HepG2 (cell line): Measurements from ENCODE around the gene ZFHX3. TPM values are rescaled to one million over a fixed set of nuclear protein-coding genes. Genes with fewer than 3 reads are reported as not detected.

Experiments used
- AKNA ChIP-seq: sonication (generic); formaldehyde crosslinking; IDR thresholded peaks from 2 replicates; pipeline ENCODE4 v1.4.0; 2020; ENCODE audit warnings: missing genetic modification reagents, borderline replicate concordance
- HMGXB4 ChIP-seq, 2 experiments: sonication (generic) in 1 of 2; formaldehyde crosslinking in 1 of 2; IDR thresholded peaks; 2 replicates each; pipeline versions ENCODE4 v1.4.0 to v1.6.1; 2018 to 2020; ENCODE audit warnings: missing genetic modification reagents in 2 of 2, borderline replicate concordance in 1 of 2, low read depth in 1 of 2, mild to moderate bottlenecking in 1 of 2, missing biosample characterization in 1 of 2
- NR1H2 ChIP-seq: sonication (generic); formaldehyde crosslinking; IDR thresholded peaks from 2 replicates; pipeline ENCODE4 v1.8.1; 2022; ENCODE audit warnings: low read depth, missing genetic modification reagents, borderline replicate concordance
- TEAD3 ChIP-seq: optimal IDR thresholded peaks from 2 replicates; pipeline ENCODE3; 2016; ENCODE audit warnings: borderline replicate concordance
- ZNF12 ChIP-seq: sonication (generic); formaldehyde crosslinking; IDR thresholded peaks from 2 replicates; pipeline ENCODE4 v1.5.0; 2020; ENCODE audit warnings: missing genetic modification reagents
- ZNF124 ChIP-seq: sonication (generic); formaldehyde crosslinking; IDR thresholded peaks from 2 replicates; pipeline ENCODE4 v1.4.0; 2020; ENCODE audit warnings: missing genetic modification reagents
- ZNF335 ChIP-seq: sonication (generic); formaldehyde crosslinking; IDR thresholded peaks from 2 replicates; pipeline ENCODE4 v1.4.0; 2020; ENCODE audit warnings: missing genetic modification reagents
- polyA plus RNA-seq, 8 experiments: library from polyadenylated mRNA; depleted of rRNA in 3 of 8; stranded (reverse) in 7 of 8; unstranded in 1 of 8; fragments of >200 nt; fragmentation: Illumina TruSeq in 4 of 8; extraction: Trizol in 4 of 8; gene quantifications; 2 replicates each; pipeline versions ENCODE4 v1.2.1 to v1.2.3, GENCODE V29; 2011 to 2016; ENCODE audit warnings: low read depth in 4 of 8, missing spikeins in 1 of 8, mixed read lengths in 1 of 8; ENCODE audit not compliant: insufficient read depth in 1 of 8
- total RNA-seq, 5 experiments: library from RNA; depleted of rRNA; stranded (reverse); fragments of >200 nt; fragmentation: Illumina TruSeq; extraction: Trizol; gene quantifications; 2 replicates each; pipeline ENCODE4 v1.2.3, GENCODE V29; 2016; ENCODE audit warnings: low read depth in 1 of 5
- TF ChIP-seq, protein P1 (sequence below): sonication (generic); formaldehyde crosslinking; IDR thresholded peaks from 2 replicates; pipeline ENCODE4 v1.4.0; 2020; ENCODE audit warnings: missing genetic modification reagents
- TF ChIP-seq, protein P2 (sequence below), 2 experiments: sonication (generic) in 1 of 2; formaldehyde crosslinking in 1 of 2; IDR thresholded peaks; 2 replicates each; pipeline versions ENCODE4 v1.4.0 to v1.6.1; 2016 to 2020; ENCODE audit warnings: borderline replicate concordance in 1 of 2, low read depth in 1 of 2, mild to moderate bottlenecking in 1 of 2, missing genetic modification reagents in 1 of 2
- TF ChIP-seq, protein P3 (sequence below): sonication (generic); formaldehyde crosslinking; IDR thresholded peaks from 2 replicates; pipeline ENCODE4 v1.5.1; 2020; ENCODE audit warnings: missing genetic modification reagents, mild to moderate bottlenecking, borderline replicate concordance

ZFHX3 gene
- total and polyA plus RNA-seq, 2 of the 13 experiments (the other 11 are each of a cell fraction or from before 2014, with no cell fraction given), result 5.0 to 6.0 TPM

GRCh38 chr16:72877374-72878028, 170.4 kb downstream of the ZFHX3 start (continued):
- TF ChIP-seq HMGXB4 (CRISPR knock-in tag; IDR thresholded peaks at IDR 0.05; ENCODE audit: borderline replicate concordance in 1 of 2, low read depth in 1 of 2), result no peak
- peak; percentile 97 for TF ChIP-seq TEAD3 (CRISPR knock-in tag)
- no peak for TF ChIP-seq NR1H2 (CRISPR knock-in tag)
- TF ChIP-seq, protein P1, sequence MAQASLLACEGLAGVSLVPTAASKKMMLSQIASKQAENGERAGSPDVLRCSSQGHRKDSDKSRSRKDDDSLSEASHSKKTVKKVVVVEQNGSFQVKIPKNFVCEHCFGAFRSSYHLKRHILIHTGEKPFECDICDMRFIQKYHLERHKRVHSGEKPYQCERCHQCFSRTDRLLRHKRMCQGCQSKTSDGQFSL (CRISPR knock-in tag), result no peak
- TF ChIP-seq AKNA (CRISPR knock-in tag), result no peak
- 0 out of 2 replicates have a peak, but pooled peaks have one; percentile 60 for TF ChIP-seq ZNF335 (CRISPR knock-in tag)
- TF ChIP-seq ZNF12 (CRISPR knock-in tag), result peak; percentile 87
- no peak for TF ChIP-seq ZNF124 (CRISPR knock-in tag)
- TF ChIP-seq, protein P2, sequence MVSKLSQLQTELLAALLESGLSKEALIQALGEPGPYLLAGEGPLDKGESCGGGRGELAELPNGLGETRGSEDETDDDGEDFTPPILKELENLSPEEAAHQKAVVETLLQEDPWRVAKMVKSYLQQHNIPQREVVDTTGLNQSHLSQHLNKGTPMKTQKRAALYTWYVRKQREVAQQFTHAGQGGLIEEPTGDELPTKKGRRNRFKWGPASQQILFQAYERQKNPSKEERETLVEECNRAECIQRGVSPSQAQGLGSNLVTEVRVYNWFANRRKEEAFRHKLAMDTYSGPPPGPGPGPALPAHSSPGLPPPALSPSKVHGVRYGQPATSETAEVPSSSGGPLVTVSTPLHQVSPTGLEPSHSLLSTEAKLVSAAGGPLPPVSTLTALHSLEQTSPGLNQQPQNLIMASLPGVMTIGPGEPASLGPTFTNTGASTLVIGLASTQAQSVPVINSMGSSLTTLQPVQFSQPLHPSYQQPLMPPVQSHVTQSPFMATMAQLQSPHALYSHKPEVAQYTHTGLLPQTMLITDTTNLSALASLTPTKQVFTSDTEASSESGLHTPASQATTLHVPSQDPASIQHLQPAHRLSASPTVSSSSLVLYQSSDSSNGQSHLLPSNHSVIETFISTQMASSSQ (IDR thresholded peaks at IDR 0.05; ENCODE audit: low read depth), result peak; percentile 45; the same call in 1 of the 2 replicates
- TF ChIP-seq, protein P2 (CRISPR knock-in tag; IDR thresholded peaks at IDR 0.05; ENCODE audit: borderline replicate concordance), result peak; percentile 69; the same call in 1 of the 2 replicates
- TF ChIP-seq, protein P3, sequence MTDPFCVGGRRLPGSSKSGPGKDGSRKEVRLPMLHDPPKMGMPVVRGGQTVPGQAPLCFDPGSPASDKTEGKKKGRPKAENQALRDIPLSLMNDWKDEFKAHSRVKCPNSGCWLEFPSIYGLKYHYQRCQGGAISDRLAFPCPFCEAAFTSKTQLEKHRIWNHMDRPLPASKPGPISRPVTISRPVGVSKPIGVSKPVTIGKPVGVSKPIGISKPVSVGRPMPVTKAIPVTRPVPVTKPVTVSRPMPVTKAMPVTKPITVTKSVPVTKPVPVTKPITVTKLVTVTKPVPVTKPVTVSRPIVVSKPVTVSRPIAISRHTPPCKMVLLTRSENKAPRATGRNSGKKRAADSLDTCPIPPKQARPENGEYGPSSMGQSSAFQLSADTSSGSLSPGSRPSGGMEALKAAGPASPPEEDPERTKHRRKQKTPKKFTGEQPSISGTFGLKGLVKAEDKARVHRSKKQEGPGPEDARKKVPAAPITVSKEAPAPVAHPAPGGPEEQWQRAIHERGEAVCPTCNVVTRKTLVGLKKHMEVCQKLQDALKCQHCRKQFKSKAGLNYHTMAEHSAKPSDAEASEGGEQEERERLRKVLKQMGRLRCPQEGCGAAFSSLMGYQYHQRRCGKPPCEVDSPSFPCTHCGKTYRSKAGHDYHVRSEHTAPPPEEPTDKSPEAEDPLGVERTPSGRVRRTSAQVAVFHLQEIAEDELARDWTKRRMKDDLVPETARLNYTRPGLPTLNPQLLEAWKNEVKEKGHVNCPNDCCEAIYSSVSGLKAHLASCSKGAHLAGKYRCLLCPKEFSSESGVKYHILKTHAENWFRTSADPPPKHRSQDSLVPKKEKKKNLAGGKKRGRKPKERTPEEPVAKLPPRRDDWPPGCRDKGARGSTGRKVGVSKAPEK (CRISPR knock-in tag), result peak; percentile 81; the same call in 1 of the 2 replicates
